ENCODE measurements around the gene CYTH3. TPM values are rescaled to one million over a fixed set of nuclear protein-coding genes. Genes with fewer than 3 reads are reported as not detected.

The CYTH3 gene
- total RNA-seq, 1 experiment from 2014 or later, result 16.7 TPM

GRCh38 chr7:6261699-6262098 is 10.7 kb downstream of the CYTH3 start:
- Histone ChIP-seq H4K20me1 (ENCODE audit: insufficient read depth) (0 out of 2 replicates have a peak, but pooled peaks cover 4% of the 10 kb centered on the region), H3K9ac (ENCODE audit: low read length) (no peak overlapping the region), H3K79me2 (ENCODE audit: insufficient read depth, low read length) (peaks cover 74% of the 10 kb centered on the region), H3K27ac (ENCODE audit: low read depth, low read length) (no peak overlapping the region), H3K4me1 (ENCODE audit: control insufficient read depth in 1 of 2, insufficient read depth in 2 of 2, low read length in 2 of 2) (peaks cover 0 to 4% of the 10 kb centered on the region in 2 experiments; a peak in 1 of 4 replicates), H2AFZ (ENCODE audit: low read depth, low read length, poor library complexity, severe bottlenecking) (no peak overlapping the region), H3K9me2 (ENCODE audit: insufficient read depth) (no peaks in the 10 kb centered on the region), H3K36me3 (ENCODE audit: control insufficient read depth in 1 of 2, insufficient read depth in 2 of 2, low read length in 2 of 2) (no peaks in the 10 kb centered on the region), H3K9me3 (ENCODE audit: control insufficient read depth in 1 of 2, insufficient read depth in 1 of 2, low read depth in 1 of 2, low read length in 2 of 2) (no peaks in the 10 kb centered on the region), H3K4me2 (ENCODE audit: low read length) (no peak overlapping the region), H3K4me3 (replicated peaks in 1 of 2; ENCODE audit: low read depth in 1 of 2, low read length in 2 of 2) (no peak overlapping the region), H3K27me3 (ENCODE audit: insufficient read depth, low read length) (no peaks in the 10 kb centered on the region)
- ATAC-seq, result no peak
- BruUV-seq (replicated peaks), result no TSS peak
- ChIA-PET POLR2A (interaction anchor here (0.9 kb wide), 1 partner anchor 9 kb away, joined by 5 read pairs; no protein-coding TSS in a partner anchor), RAD21 (ENCODE audit: low non-redundant PET in 1 of 2, low total read pairs in 2 of 2, uncharacterized antibody in 2 of 2, unreplicated experiment in 2 of 2) (no interaction called here), CTCF (interaction anchor here (0.7 kb wide), 1 partner anchor 406 kb away, joined by 3 read pairs; no protein-coding TSS in a partner anchor)
- intact Hi-C loops (cut with micrococcal nuclease), result no loop called here
- no peak for DNase-seq (ENCODE audit: low read depth, low spot score)
- TF ChIP-seq CTCF (IDR thresholded peaks at IDR 0.05 in 2 of 3, conservative IDR thresholded peaks at IDR 0.05 in 1 of 3; ENCODE audit: borderline replicate concordance in 1 of 3, insufficient read depth in 1 of 3, low read depth in 2 of 3, low read length in 2 of 3) (no peak), CEBPB (IDR thresholded peaks at IDR 0.05; ENCODE audit: low read depth) (no peak), ZBTB33 (IDR thresholded peaks at IDR 0.05; ENCODE audit: extremely low read depth, insufficient replicate concordance, low read length) (no peak), SIN3A (IDR thresholded peaks at IDR 0.05; ENCODE audit: low read depth) (no peak), REST (IDR thresholded peaks at IDR 0.05; ENCODE audit: low read depth) (no peak), EZH2phosphoT487 (IDR thresholded peaks at IDR 0.05; ENCODE audit: borderline replicate concordance) (no peak), POLR2AphosphoS5 (IDR thresholded peaks at IDR 0.05; ENCODE audit: low read depth, low read length) (no peak), ZNF274 (IDR thresholded peaks at IDR 0.05; ENCODE audit: low read depth, low read length) (no peak), ZFX (IDR thresholded peaks at IDR 0.05) (no peak), SRF (IDR thresholded peaks at IDR 0.05; ENCODE audit: low read depth) (no peak), CBX3 (IDR thresholded peaks at IDR 0.05; ENCODE audit: low read depth) (no peak), TCF7L2 (IDR thresholded peaks at IDR 0.05; ENCODE audit: borderline replicate concordance, extremely low read depth, insufficient read depth, insufficient read length) (no peak), EGR1 (IDR thresholded peaks at IDR 0.05; ENCODE audit: low read depth) (no peak), JUND (IDR thresholded peaks at IDR 0.05) (no peak), MAX (IDR thresholded peaks at IDR 0.05) (no peak), ATF3 (IDR thresholded peaks at IDR 0.05) (no peak), RAD21 (IDR thresholded peaks at IDR 0.05; ENCODE audit: low read depth) (no peak), FOSL1 (IDR thresholded peaks at IDR 0.05; ENCODE audit: low read depth) (no peak)
